Type B pancreatic cell (in vitro differentiated cells): ENCODE results near the gene ERC2. TPM values are rescaled to one million over a fixed set of nuclear protein-coding genes. Genes with fewer than 3 reads are reported as not detected.
A peak's percentile ranks its signal among the peaks of the same experiment; 100 is the strongest.

Experiments
- DNase-seq: peaks from one replicate; pipeline ENCODE4 v3.0.0; 2021; ENCODE audit warnings: mixed read lengths; ENCODE audit not compliant: unreplicated experiment; ENCODE audit errors: extremely low spot score
- H3K27ac Mint-ChIP-seq: 2 replicates; pipeline ENCODE4 v1.8.0; 2021; ENCODE audit warnings: mild to moderate bottlenecking, mixed read lengths
- H3K27me3 Mint-ChIP-seq: 2 replicates; pipeline ENCODE4 v1.8.0; 2021; ENCODE audit warnings: mixed read lengths
- H3K36me3 Mint-ChIP-seq: 2 replicates; pipeline ENCODE4 v1.8.0; 2021; ENCODE audit warnings: mixed read lengths
- H3K4me1 Mint-ChIP-seq: one replicate; pipeline ENCODE4 v1.8.0; 2021; ENCODE audit warnings: mixed read lengths; ENCODE audit not compliant: unreplicated experiment
- H3K4me3 Mint-ChIP-seq: 2 replicates; pipeline ENCODE4 v1.8.0; 2021; ENCODE audit warnings: mild to moderate bottlenecking, mixed read lengths
- H3K9me3 Mint-ChIP-seq: 2 replicates; pipeline ENCODE4 v1.8.0; 2021; ENCODE audit warnings: mixed read lengths
- CTCF ChIP-seq: fragments of 200-600 bp; sonication (generic); conservative IDR thresholded peaks from 2 replicates; pipeline ENCODE4 v1.5.0; 2021; ENCODE audit warnings: antibody characterized with exemption, mild to moderate bottlenecking
- total RNA-seq: library from RNA; stranded (reverse); gene quantifications from 2 replicates; pipeline ENCODE4 v1.2.1, GENCODE V29; 2021; ENCODE audit warnings: low replicate concordance

ERC2 gene
- total RNA-seq, 1 donor from 2014 or later, result 6.1 TPM

- Mint-ChIP-seq H3K36me3 (no peaks in the 10 kb centered on the region), H3K27me3 (peaks cover 24% of the 10 kb centered on the region), H3K4me1 (peaks cover 41% of the 10 kb centered on the region), H3K4me3 (no peak overlapping the region), H3K27ac (no peak overlapping the region), H3K9me3 (no peaks in the 10 kb centered on the region)
- no peak for DNase-seq
- peak; percentile 63 for TF ChIP-seq CTCF
Observed at GRCh38 chr3:55723653-55724406, 744.4 kb downstream of the ERC2 start.

DNA sequence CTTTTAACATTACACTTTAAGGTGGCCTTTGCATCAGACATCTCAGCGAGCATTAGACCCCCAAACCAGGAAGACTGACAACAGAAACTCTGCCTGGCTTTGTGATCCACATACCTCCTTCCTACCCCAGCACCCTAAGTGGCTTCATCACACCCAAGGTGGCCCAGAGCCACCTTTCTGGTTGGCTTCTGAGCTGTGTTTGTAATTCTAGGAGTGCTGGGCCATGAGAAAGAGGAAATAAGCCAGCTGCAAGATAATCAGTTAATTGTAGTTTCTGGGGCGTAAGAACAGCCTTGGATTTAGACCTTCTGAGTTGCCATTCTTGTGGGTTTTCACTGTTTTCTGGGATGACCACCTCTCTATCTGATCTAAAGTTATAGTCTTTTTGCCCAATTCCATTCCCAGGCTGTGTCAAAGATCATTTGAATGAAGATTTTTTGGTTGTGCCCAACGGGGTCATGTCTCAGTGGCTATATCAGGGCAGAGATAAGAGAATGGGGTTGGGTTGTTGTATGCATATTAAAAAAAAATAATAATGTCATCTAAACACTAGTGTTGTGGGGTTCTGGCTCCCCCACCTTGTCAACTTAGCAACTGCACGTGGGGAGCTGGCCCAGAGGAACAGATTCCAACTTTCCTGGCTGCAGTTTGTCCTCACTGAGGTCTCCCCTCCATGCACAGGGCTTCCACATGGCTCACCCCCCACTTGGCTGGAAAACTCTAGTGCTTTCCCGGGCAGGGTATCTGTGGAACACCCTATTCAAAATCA is 746.4 kb downstream of the ERC2 start:
- DNase-seq, result no peak
- no peaks in the 10 kb centered on the region for H3K36me3 Mint-ChIP-seq

DNA sequence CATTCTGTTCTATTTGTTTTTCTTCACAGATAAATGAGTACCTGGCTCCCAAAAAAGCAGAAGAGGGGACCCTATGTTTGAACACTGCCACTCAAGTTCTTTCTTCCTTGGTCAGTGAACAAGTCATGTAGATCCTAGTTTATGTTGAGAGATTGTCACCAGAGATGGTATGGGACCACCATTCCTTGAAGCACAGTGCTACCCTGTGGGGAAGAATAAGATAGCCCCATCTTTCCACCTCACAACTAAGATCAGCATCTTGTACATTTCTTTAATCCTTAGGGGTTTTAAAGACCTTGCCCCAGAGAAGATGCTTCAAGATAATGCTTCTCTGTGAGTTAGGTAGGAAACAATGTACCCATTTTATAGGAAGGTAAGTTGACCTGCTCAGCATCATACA is 747.7 kb downstream of the ERC2 start:
- H3K27ac Mint-ChIP-seq, result no peak overlapping the region
- H3K36me3 Mint-ChIP-seq, result no peaks in the 10 kb centered on the region
- TF ChIP-seq CTCF, result peak; percentile 17
- no peaks in the 10 kb centered on the region for H3K9me3 Mint-ChIP-seq
- no peak overlapping the region for H3K4me3 Mint-ChIP-seq
- H3K27me3 Mint-ChIP-seq, result peaks cover 31% of the 10 kb centered on the region
- H3K4me1 Mint-ChIP-seq, result peaks cover 31% of the 10 kb centered on the region
- no peak for DNase-seq

More for the DNA sequence above, 746.4 kb downstream of the ERC2 start:
- Mint-ChIP-seq H3K27me3 (peaks cover 32% of the 10 kb centered on the region), H3K9me3 (no peaks in the 10 kb centered on the region), H3K4me1 (peaks cover 44% of the 10 kb centered on the region), H3K4me3 (no peak overlapping the region), H3K27ac (no peak overlapping the region)
- TF ChIP-seq CTCF, result peak; percentile 70

DNA sequence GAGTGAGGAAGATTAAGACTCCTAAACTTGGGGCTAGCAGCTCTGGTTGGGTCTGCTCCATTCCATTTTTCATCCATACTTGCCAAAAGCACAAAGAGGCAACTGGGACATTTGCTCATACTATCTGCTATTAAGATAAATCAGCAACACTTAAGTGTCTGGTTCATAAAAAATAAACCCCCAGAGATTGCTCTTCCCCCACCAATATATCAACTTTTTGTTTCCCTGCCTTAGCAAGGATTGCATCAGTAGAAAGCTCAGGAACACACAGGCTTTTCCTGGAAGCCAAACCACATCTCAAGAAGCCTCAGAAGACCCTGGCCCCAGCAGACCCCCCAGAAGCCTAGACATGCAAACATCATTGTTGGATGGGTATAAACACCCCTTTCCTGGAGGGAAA is 748.8 kb downstream of the ERC2 start:
- Mint-ChIP-seq H3K36me3 (no peaks in the 10 kb centered on the region), H3K4me3 (no peak overlapping the region), H3K9me3 (no peaks in the 10 kb centered on the region), H3K27me3 (peaks cover 24% of the 10 kb centered on the region), H3K27ac (no peak overlapping the region), H3K4me1 (peaks cover 20% of the 10 kb centered on the region)
- no peak for TF ChIP-seq CTCF
- DNase-seq, result no peak

- no peak for TF ChIP-seq CTCF
- H3K4me3 Mint-ChIP-seq, result no peak overlapping the region
- H3K36me3 Mint-ChIP-seq, result no peaks in the 10 kb centered on the region
- peaks cover 20% of the 10 kb centered on the region for H3K4me1 Mint-ChIP-seq
- H3K27me3 Mint-ChIP-seq, result peaks cover 24% of the 10 kb centered on the region
- no peaks in the 10 kb centered on the region for H3K9me3 Mint-ChIP-seq
- no peak for DNase-seq
- H3K27ac Mint-ChIP-seq, result no peak overlapping the region
Observed at GRCh38 chr3:55719006-55719405, 749.3 kb downstream of the ERC2 start.
